A673 (cell line): ENCODE results near the gene SH3GL3.

Experiments used
- CTCF ChIP-seq: fragments of 300-800, 200-600 bp; sonication (generic); conservative IDR thresholded peaks from 2 replicates; pipeline ENCODE4 v1.5.1; 2017; ENCODE audit warnings: low read depth, mild to moderate bottlenecking, antibody characterized with exemption, low read length, moderate library complexity, mixed read lengths
- EZH2 ChIP-seq: fragments of 200-600 bp; sonication (generic); IDR thresholded peaks from 2 replicates; pipeline ENCODE4 v1.6.1; 2017; ENCODE audit warnings: borderline replicate concordance, low read depth, mild to moderate bottlenecking, mixed read lengths, antibody characterized with exemption, low read length; ENCODE audit not compliant: poor library complexity, severe bottlenecking

GRCh38 chr15:83462953-83463433 is 15.9 kb downstream of the SH3GL3 start:
- TF ChIP-seq EZH2 (no peak), CTCF (no peak)
